Astrocyte of the spinal cord (primary cell): ENCODE results near the gene LIX1.
"Not testable (repeated sequence)": the region's sequence is repeated elsewhere in the genome, so short reads cannot be mapped to it uniquely, and the experiment has no call there.

Experiments
- DNase-seq: peaks from one replicate; pipeline ENCODE4 v3.0.0; 2011; ENCODE audit warnings: low read depth, low spot score
- H3K4me3 ChIP-seq: 2 replicates; pipeline ENCODE4 v1.5.1; 2011; ENCODE audit warnings: low read depth, mild to moderate bottlenecking, low read length, moderate library complexity
- CTCF ChIP-seq: IDR thresholded peaks from 2 replicates; pipeline ENCODE4 v1.5.1; 2012; ENCODE audit warnings: low read depth, mild to moderate bottlenecking, low read length, inconsistent platforms
- in situ Hi-C: cut with HindIII; loops from 2 replicates; pipeline ENCODE4 v1.10.0; 2017; ENCODE audit warnings: low sequenced_read_pairs

The LIX1 gene

GRCh38 chr5:97181856-97182545 lies 39.6 kb upstream of the LIX1 start:
- H3K4me3 ChIP-seq: peak overlapping the region; percentile 70
- in situ Hi-C loops: no loop called here
- no peak for DNase-seq
- no peak for TF ChIP-seq CTCF

- DNase-seq, in situ Hi-C loops, H3K4me3 ChIP-seq: not testable (repeated sequence)
Measured at GRCh38 chr5:97179457-97179856, 37.0 kb upstream of the LIX1 start.

GRCh38 chr5:97172227-97172626 lies 29.8 kb upstream of the LIX1 start:
- no peak for DNase-seq
- H3K4me3 ChIP-seq: no peak overlapping the region
- TF ChIP-seq CTCF: no peak
- in situ Hi-C loops: no loop called here

- no peak for DNase-seq
- no peak for TF ChIP-seq CTCF
- H3K4me3 ChIP-seq: no peak overlapping the region
- in situ Hi-C loops: no loop called here
Measured at GRCh38 chr5:97171703-97172102, 29.3 kb upstream of the LIX1 start.

- H3K4me3 ChIP-seq: no peak overlapping the region
- in situ Hi-C loops: no loop called here
- TF ChIP-seq CTCF: no peak
- DNase-seq: no peak
Measured at GRCh38 chr5:97167435-97167834, 25.0 kb upstream of the LIX1 start.

- no peak for TF ChIP-seq CTCF
- in situ Hi-C loops: no loop called here
- DNase-seq: no peak
- H3K4me3 ChIP-seq: no peak overlapping the region
Measured at GRCh38 chr5:97165726-97166125, 23.3 kb upstream of the LIX1 start.

- H3K4me3 ChIP-seq: no peak overlapping the region
- DNase-seq: no peak
- no peak for TF ChIP-seq CTCF
- in situ Hi-C loops: no loop called here
Measured at GRCh38 chr5:97164846-97165245, 22.4 kb upstream of the LIX1 start.
